Lung (tissue), 12 donors: Measurements from ENCODE around the gene PARD3. TPM values are rescaled to one million over a fixed set of nuclear protein-coding genes. Genes with fewer than 3 reads are reported as not detected.

Source experiments
- ATAC-seq: fragments of 200-7000 bp; cut with Tn5 transposase; one replicate; pipeline ENCODE4 v1.9.1; 2020; ENCODE audit warnings: moderate number of reproducible peaks; ENCODE audit not compliant: insufficient read depth, low FRiP score
- DNase-seq, 3 donors: peaks; one replicate each; pipeline ENCODE4 v3.0.0-alpha.2; 2013 to 2017
- H3K27ac ChIP-seq, 2 donors: one replicate each; pipeline ENCODE4 v1.5.1; 2013; ENCODE audit warnings: mild to moderate bottlenecking in 2 of 2, moderate library complexity in 2 of 2, control low read depth in 1 of 2, inconsistent platforms in 1 of 2, low read depth in 1 of 2, low read length in 1 of 2
- H3K27me3 ChIP-seq, 3 donors: one replicate each; pipeline ENCODE4 v1.5.1; 2013; ENCODE audit warnings: low read length in 2 of 3; ENCODE audit not compliant: control insufficient read depth in 3 of 3, insufficient read depth in 3 of 3
- H3K36me3 ChIP-seq, 4 donors: one replicate each; pipeline ENCODE4 v1.5.1; 2013; ENCODE audit warnings: low read length in 4 of 4, mild to moderate bottlenecking in 1 of 4, moderate library complexity in 1 of 4; ENCODE audit not compliant: control insufficient read depth in 4 of 4, insufficient read depth in 4 of 4
- H3K4me1 ChIP-seq, 5 donors: one replicate each; pipeline ENCODE4 v1.5.1; 2013; ENCODE audit warnings: low read length in 5 of 5, mild to moderate bottlenecking in 2 of 5, moderate library complexity in 1 of 5; ENCODE audit not compliant: control insufficient read depth in 5 of 5, insufficient read depth in 5 of 5
- H3K4me3 ChIP-seq: one replicate; pipeline ENCODE4 v1.5.1; 2013; ENCODE audit warnings: mild to moderate bottlenecking, control low read depth, moderate library complexity
- H3K9ac ChIP-seq, 2 donors: one replicate each; pipeline ENCODE4 v1.5.1; 2013; ENCODE audit warnings: low read length in 2 of 2, control low read depth in 1 of 2; ENCODE audit not compliant: insufficient read depth in 1 of 2
- H3K9me3 ChIP-seq, 4 donors: one replicate each; pipeline ENCODE4 v1.5.1; 2013; ENCODE audit warnings: low read length in 3 of 4, mild to moderate bottlenecking in 1 of 4, moderate library complexity in 1 of 4; ENCODE audit not compliant: control insufficient read depth in 4 of 4, insufficient read depth in 3 of 4
- CTCF ChIP-seq: IDR thresholded peaks from 2 replicates; pipeline ENCODE4 v1.5.1; 2012; ENCODE audit warnings: mild to moderate bottlenecking; ENCODE audit errors: control extremely low read depth, extremely low read depth
- WGBS, 2 donors: extraction: QIAGEN DNeasy Blood & Tissue Kit; methylation state at CpG; one replicate each; pipeline ENCODE4 v1.1.7; 2013; 5-methylcytosine and 5-hydroxymethylcytosine counted together
- polyA plus RNA-seq, 2 donors: library from polyadenylated mRNA; stranded (reverse); fragments of 200-250 nt; gene quantifications; one replicate each; pipeline ENCODE4 v1.2.1, GENCODE V29; 2013
- total RNA-seq, 2 donors: library from RNA; depleted of rRNA in 1 of 2; stranded (reverse); fragments of >200 nt in 1 of 2; gene quantifications; one replicate each; pipeline ENCODE4 v1.2.1, GENCODE V29; 2014 to 2021
- donor health status: control.
- donor health status: control.
- donor health status: Bipolar disorder and iron deficiency.
- donor health status: healthy.
- donor health status: DM: yes; HTN: yes; CAD: no.

Gene PARD3
- total and polyA plus RNA-seq, 4 donors: 10.3 to 69.2 (median 27.6) TPM

DNA sequence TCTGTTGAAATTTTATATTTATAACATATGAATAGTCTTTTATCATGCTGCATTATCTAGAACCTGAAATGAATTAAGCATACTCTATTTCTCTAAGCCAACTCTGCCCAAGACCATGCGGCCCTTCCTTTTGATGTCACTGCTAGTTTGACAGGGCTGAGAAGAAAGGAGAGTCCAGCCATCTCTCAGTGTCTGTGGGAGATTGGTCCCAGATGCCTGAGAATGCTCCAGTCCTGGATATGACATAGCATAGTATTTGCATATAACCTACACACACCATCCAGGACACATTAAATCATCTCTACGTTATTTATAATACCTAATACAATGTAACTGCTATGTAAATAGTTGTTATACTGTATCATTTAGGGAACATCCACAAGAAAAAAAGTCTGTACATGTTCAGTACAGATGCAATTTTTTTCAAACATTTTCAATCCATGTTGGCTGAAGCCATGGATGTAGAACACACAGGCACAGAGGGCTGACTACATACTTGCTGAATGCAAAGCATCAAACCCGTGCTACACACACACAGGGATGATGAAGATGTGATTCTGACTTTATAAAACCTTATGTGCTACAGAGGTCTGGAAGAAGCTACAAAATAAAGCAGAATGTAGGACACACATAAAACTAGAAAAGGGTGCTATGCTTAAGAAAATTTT, 315.4 kb downstream of the PARD3 start:
- no peaks in the 10 kb centered on the region for H3K36me3 ChIP-seq
- no peak overlapping the region for H3K27ac ChIP-seq

DNA sequence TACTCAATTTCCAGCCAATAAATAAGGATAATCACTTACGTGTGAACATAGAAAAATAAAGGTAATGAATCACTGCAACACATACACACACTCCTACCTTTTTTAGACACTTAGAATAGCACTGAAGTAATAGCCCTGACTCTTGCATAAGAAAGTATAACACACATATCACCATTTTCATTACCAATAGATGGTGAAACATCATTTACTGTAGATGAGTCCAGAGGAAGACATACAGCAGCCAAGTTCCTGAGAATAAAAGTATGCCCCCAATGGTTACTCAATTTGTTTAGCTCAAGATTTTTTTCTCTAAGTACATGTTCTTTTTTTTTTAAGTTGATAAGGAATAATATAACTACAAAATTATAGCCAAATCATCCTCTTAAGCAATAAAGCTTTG, 316.3 kb downstream of the PARD3 start:
- H3K27ac ChIP-seq: no peak overlapping the region

More for the DNA sequence above, 315.4 kb downstream of the PARD3 start:
- no peak overlapping the region for H3K4me3 ChIP-seq
- H3K4me1 ChIP-seq: peaks cover 0 to 3% (median 0%) of the 10 kb centered on the region in 5 donors
- H3K9me3 ChIP-seq: no peaks in the 10 kb centered on the region
- 88 to 90% methylated on average over 3 of the region's 3 CpGs for WGBS, 2 donors
- no peak overlapping the region for H3K9ac ChIP-seq
- ATAC-seq (no peak), DNase-seq (peak in 1 of 3 donors; percentile 26)
- no peaks in the 10 kb centered on the region for H3K27me3 ChIP-seq
- TF ChIP-seq CTCF: no peak

DNA sequence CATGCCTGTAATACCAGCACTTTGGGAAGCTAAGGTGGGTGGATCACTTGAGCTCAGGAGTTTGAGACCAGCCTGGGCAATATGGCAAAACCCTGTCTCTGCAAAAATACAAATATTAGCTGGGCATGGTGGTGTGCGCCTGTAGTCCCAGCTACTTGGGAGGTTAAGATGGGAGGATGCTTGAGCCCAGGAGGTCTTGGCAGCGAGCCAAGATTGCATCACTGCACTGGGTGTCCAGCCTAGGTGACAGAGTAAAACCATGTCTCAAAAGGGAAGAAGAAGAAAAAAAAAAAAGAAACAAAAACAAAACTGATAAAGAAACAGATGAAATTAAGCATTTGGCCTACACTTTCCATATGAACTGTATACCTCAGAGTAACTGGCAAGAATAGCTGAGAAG, 319.2 kb downstream of the PARD3 start:
- H3K4me3 ChIP-seq: no peak overlapping the region
- ATAC-seq (no peak), DNase-seq (no peak)
- no peak overlapping the region for H3K9ac ChIP-seq
- TF ChIP-seq CTCF: no peak
- peaks cover 0 to 12% (median 1%) of the 10 kb centered on the region in 5 donors for H3K4me1 ChIP-seq
- H3K27me3 ChIP-seq: no peaks in the 10 kb centered on the region
- H3K27ac ChIP-seq: no peak overlapping the region
- H3K36me3 ChIP-seq: no peaks in the 10 kb centered on the region
- no peaks in the 10 kb centered on the region for H3K9me3 ChIP-seq
- 86 to 92% methylated on average over 2 of the region's 2 CpGs for WGBS, 2 donors

More for the DNA sequence above, 316.3 kb downstream of the PARD3 start:
- H3K36me3 ChIP-seq: no peaks in the 10 kb centered on the region
- ATAC-seq (no peak), DNase-seq (peak in 1 of 3 donors; percentile 32)
- H3K4me3 ChIP-seq: no peak overlapping the region
- no peak overlapping the region for H3K9ac ChIP-seq
- H3K27me3 ChIP-seq: no peaks in the 10 kb centered on the region
- no peaks in the 10 kb centered on the region for H3K9me3 ChIP-seq
- TF ChIP-seq CTCF: no peak
- 98 to 99% methylated on average over 1 of the region's 1 CpG for WGBS, 2 donors
- H3K4me1 ChIP-seq: peaks cover 0 to 3% (median 0%) of the 10 kb centered on the region in 5 donors
